SU-DHL-6 (cell line): ENCODE results near the gene RALGPS1.

ENCODE experiments used
- H2AFZ ChIP-seq: fragments of 200-600 bp; sonication (generic); 2 replicates; pipeline ENCODE4 v1.6.1; 2014; ENCODE audit warnings: low read depth, mild to moderate bottlenecking, moderate library complexity, mixed read lengths, antibody characterized with exemption, low read length; ENCODE audit not compliant: severe bottlenecking
- H3F3A ChIP-seq: fragments of 200-600 bp; shearing (Covaris generic); 2 replicates; pipeline ENCODE4 v1.6.0; 2016; ENCODE audit warnings: antibody characterized with exemption, mild to moderate bottlenecking; ENCODE audit not compliant: insufficient read depth
- H3K27ac ChIP-seq: fragments of 200-600 bp; sonication (generic); 2 replicates; pipeline ENCODE4 v1.5.1; 2016; ENCODE audit warnings: low read depth, mild to moderate bottlenecking, low read length, moderate library complexity, mixed read lengths
- H3K27me3 ChIP-seq: fragments of 200-600 bp; sonication (generic), shearing (Covaris generic); 2 replicates; pipeline ENCODE4 v1.6.0; 2014; ENCODE audit warnings: mild to moderate bottlenecking, low read length
- H3K36me3 ChIP-seq: fragments of 200-600 bp; sonication (generic); 2 replicates; pipeline ENCODE4 v1.6.1; 2014; ENCODE audit warnings: mild to moderate bottlenecking, low read length, mixed read lengths
- H3K4me2 ChIP-seq: fragments of 300-600, 200-600 bp; shearing (Covaris generic), sonication (generic); 2 replicates; pipeline ENCODE4 v1.6.0; 2014; ENCODE audit warnings: low read length, low read depth, mild to moderate bottlenecking; ENCODE audit not compliant: poor library complexity, severe bottlenecking
- H3K4me3 ChIP-seq: fragments of 200-600 bp; sonication (generic); 2 replicates; pipeline ENCODE4 v1.5.1; 2014; ENCODE audit warnings: antibody characterized with exemption, low read length, mild to moderate bottlenecking, mixed read lengths; ENCODE audit not compliant: insufficient read depth, poor library complexity, severe bottlenecking
- H3K79me2 ChIP-seq: fragments of 200-600 bp; sonication (generic); 2 replicates; pipeline ENCODE4 v1.6.1; 2014; ENCODE audit warnings: mild to moderate bottlenecking, low read length, moderate library complexity; ENCODE audit not compliant: insufficient read depth
- H3K9ac ChIP-seq: fragments of 200-600 bp; sonication (generic); 2 replicates; pipeline ENCODE4 v1.7.0; 2014; ENCODE audit warnings: mild to moderate bottlenecking, low read length
- H3K9me2 ChIP-seq: fragments of 200-600 bp; sonication (generic); replicated peaks from 2 replicates; pipeline ENCODE4 v1.6.1; 2014; ENCODE audit warnings: low read length; ENCODE audit not compliant: insufficient read depth
- H3K9me3 ChIP-seq: fragments of 200-600 bp; sonication (generic); 2 replicates; pipeline ENCODE4 v1.6.1; 2014; ENCODE audit warnings: low read length, mixed read lengths; ENCODE audit not compliant: insufficient read depth
- H4K20me1 ChIP-seq: fragments of 200-600 bp; sonication (generic); 2 replicates; pipeline ENCODE4 v1.6.1; 2014; ENCODE audit warnings: low read depth, mild to moderate bottlenecking, antibody characterized with exemption, low read length, moderate library complexity, mixed read lengths
- CTCF ChIP-seq: fragments of 200-600 bp; sonication (generic); IDR thresholded peaks from one replicate; pipeline ENCODE4 v1.5.1; 2017; ENCODE audit warnings: antibody characterized with exemption, mild to moderate bottlenecking, low read length, moderate library complexity; ENCODE audit not compliant: insufficient read depth, poor library complexity, severe bottlenecking
- EZH2phosphoT487 ChIP-seq: fragments of 200-600 bp; sonication (generic), shearing (Covaris generic); conservative IDR thresholded peaks from 2 replicates; pipeline ENCODE4 v1.6.1; 2018; ENCODE audit warnings: mild to moderate bottlenecking, antibody characterized with exemption, low read length, moderate library complexity, mixed read lengths

Gene RALGPS1

GRCh38 chr9:127027694-127028093 lies 113.1 kb downstream of the RALGPS1 start:
- Histone ChIP-seq H3K27me3 (no peaks in the 10 kb centered on the region), H3K4me2 (no peak overlapping the region), H4K20me1 (no peaks in the 10 kb centered on the region), H3K4me3 (no peak overlapping the region), H3K79me2 (no peaks in the 10 kb centered on the region), H3K27ac (no peak overlapping the region), H3K9me3 (no peaks in the 10 kb centered on the region), H3K36me3 (no peaks in the 10 kb centered on the region), H3F3A (no peaks in the 10 kb centered on the region), H3K9me2 (no peaks in the 10 kb centered on the region), H2AFZ (no peak overlapping the region), H3K9ac (no peak overlapping the region)
- TF ChIP-seq CTCF: no peak
- no peak for TF ChIP-seq EZH2phosphoT487

GRCh38 chr9:127029548-127029947 lies 115.0 kb downstream of the RALGPS1 start:
- no peaks in the 10 kb centered on the region for H3K27me3 ChIP-seq
- no peak overlapping the region for H3K4me2 ChIP-seq
- H2AFZ ChIP-seq: no peak overlapping the region
- no peaks in the 10 kb centered on the region for H3K9me2 ChIP-seq
- no peaks in the 10 kb centered on the region for H3K79me2 ChIP-seq
- TF ChIP-seq CTCF: no peak
- no peak for TF ChIP-seq EZH2phosphoT487
- H3K9me3 ChIP-seq: no peaks in the 10 kb centered on the region
- no peak overlapping the region for H3K4me3 ChIP-seq
- H4K20me1 ChIP-seq: no peaks in the 10 kb centered on the region
- H3K36me3 ChIP-seq: no peaks in the 10 kb centered on the region
- H3K9ac ChIP-seq: no peak overlapping the region
- no peaks in the 10 kb centered on the region for H3F3A ChIP-seq
- H3K27ac ChIP-seq: no peak overlapping the region

- Histone ChIP-seq H3F3A (no peaks in the 10 kb centered on the region), H3K4me2 (no peak overlapping the region), H3K4me3 (no peak overlapping the region), H2AFZ (no peak overlapping the region), H3K27ac (no peak overlapping the region), H3K9ac (no peak overlapping the region), H3K79me2 (no peaks in the 10 kb centered on the region), H4K20me1 (no peaks in the 10 kb centered on the region), H3K9me3 (no peaks in the 10 kb centered on the region), H3K9me2 (no peaks in the 10 kb centered on the region), H3K36me3 (no peaks in the 10 kb centered on the region), H3K27me3 (no peaks in the 10 kb centered on the region)
- TF ChIP-seq EZH2phosphoT487 (no peak), CTCF (no peak)
Measured at GRCh38 chr9:127030814-127031740, 116.5 kb downstream of the RALGPS1 start.
